Daoy (cell line): Measurements from ENCODE around the gene TUBB. TPM values are rescaled to one million over a fixed set of nuclear protein-coding genes. Genes with fewer than 3 reads are reported as not detected.
"Not testable (repeated sequence)": the region's sequence is repeated elsewhere in the genome, so short reads cannot be mapped to it uniquely, and the experiment has no call there.

Experiments used
- DNase-seq: peaks from one replicate; pipeline ENCODE4 v3.0.0-alpha.2; 2015; ENCODE audit warnings: low read depth
- total RNA-seq: library from RNA; depleted of rRNA; stranded (reverse); fragments of >200 nt; shearing (Covaris generic); gene quantifications from 2 replicates; pipeline ENCODE4 v1.2.3, GENCODE V29; 2014

Gene TUBB
- total RNA-seq, 1 experiment from 2014 or later = 1,355 TPM

DNA sequence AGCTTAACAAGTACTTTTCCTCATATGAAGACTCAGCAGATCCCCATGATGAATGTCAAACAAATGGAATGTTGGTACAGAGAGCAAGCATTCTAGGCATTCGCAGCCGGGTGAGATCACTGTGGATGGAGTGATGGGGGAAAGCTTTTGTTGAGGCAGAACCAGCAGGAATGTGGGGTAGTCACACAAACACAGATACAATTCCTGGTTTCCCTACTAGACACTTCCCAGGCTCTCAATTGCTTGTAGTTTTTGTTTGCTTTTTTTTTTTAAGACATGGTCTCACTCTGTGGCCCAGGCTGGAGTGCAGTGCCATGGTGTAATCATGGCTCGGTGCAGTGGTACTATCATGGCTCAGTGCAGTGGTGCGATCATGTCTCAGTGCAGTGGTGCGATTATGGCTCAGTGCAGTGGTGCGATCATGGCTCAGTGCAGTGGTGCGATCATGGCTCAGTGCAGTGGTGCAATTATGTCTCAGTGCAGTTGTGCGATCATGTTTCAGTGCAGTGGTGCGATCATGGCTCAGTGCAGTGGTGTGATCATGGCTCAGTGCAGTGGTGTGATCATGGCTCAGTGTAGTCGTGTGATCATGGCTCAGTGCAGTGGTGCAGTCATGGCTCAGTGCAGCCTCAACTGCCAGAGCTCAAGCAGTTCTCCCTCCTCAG, 39.6 kb downstream of the TUBB start:
- peak; percentile 97 for DNase-seq

DNA sequence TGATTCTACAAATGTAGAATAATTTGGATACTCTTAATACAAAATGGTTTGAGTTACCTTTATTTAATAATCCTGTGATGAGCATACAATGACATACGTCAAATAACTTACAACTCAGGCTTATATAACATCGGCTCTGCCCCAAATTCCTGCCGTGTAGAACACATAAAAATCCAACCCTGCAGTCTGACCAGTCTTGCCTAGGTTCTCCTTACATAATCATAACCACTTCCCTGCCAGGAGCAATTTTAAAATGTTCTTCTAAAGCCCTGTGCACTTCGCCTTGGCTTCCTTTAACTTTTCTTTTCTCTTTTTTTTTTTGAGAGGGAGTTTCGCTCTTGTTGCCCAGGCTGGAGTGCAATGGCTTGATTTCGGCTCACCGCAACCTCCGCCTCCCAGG, 40.4 kb downstream of the TUBB start:
- no peak for DNase-seq

DNA sequence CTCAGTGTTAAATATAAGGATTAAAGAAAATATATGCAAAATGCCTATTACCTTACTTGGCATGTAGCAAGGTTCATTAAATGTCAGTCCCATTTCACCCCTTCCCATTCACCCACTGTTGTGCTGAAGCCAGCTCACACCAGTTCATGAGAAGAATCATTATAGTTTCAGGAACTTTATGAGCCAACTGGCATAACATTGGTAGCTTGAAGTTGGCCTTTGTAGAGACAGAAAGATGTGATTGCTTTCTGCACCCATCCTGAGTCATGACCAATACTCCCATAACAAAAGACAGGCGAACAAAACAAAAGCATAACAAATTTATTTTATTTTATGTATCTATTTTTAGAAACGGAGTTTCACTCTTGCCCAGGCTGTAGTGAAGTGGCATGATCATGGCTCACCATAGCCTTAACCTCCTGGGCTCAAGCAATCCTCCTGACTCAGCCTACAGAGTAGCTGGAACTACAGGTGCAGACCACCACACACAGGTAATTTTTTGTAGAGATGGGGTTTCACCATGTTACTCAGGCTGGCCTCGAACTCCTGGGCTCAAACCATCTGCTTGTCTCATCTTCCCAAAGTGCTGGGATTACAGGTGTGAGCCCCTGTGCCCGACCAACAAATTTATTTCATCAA, 41.8 kb downstream of the TUBB start:
- DNase-seq = no peak

DNA sequence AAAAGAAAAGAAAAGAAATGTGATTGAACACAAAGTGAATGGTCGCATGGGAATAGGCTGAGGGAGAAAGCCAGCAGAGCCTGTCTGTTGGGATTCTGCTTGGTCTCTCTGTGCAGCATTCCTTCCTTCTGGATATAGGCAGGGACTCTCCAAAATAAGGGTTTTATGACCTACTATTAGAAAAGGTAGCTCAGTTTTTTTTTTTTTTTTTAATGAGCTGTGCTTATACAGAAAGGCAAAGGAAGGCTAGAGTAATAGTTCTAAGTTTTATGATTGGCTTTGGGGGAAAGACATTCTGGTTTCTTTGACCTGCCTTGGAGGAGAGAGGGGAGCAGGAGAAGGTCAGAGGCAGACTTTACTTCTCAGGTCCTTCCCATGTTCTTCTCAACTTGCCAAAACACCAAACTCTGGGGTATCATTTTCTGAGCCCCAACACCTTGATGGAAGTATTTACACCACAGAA, 43.0 kb downstream of the TUBB start:
- no peak for DNase-seq

DNA sequence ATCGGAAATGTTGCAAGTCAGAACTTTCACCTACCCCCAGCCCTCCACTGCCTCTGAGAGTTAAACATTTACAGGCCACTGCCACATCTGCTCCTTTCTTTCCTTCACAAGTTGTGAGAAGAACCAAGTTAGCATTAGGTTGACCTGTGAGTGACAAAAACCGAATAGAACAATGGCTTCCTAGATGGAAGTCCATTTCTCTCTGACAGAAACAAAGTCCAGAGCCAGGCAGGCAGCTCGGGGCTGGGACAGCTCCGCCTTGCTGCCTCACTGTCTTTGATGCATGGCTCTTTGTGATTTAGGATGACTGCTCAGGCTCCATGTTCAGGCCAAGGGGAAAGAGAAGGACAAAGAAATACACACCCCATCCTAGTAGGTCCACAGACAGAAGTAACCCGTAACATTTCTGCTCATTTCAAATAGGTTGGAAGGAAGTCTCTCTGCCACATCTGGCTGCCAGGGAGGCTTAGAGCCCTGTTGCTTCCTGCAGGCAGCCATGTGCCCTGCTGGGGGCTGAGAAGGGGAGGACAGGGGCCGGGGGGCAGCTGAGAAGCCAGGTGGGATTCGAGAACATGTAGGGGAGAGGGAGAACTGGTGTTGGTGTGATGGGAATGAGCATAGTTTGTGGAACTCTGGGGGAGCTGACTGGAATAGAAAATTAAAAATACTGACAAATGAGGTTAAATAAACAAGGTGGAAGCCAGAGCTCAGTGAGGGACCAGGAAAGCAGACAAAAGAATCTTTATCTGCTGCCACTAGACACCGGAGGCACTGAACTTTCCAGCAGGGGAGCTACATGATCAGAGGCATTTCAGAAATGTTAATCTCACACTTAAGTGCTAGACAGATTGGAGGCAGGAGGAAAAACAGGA, 43.7 kb downstream of the TUBB start:
- DNase-seq = peak; percentile 93

DNA sequence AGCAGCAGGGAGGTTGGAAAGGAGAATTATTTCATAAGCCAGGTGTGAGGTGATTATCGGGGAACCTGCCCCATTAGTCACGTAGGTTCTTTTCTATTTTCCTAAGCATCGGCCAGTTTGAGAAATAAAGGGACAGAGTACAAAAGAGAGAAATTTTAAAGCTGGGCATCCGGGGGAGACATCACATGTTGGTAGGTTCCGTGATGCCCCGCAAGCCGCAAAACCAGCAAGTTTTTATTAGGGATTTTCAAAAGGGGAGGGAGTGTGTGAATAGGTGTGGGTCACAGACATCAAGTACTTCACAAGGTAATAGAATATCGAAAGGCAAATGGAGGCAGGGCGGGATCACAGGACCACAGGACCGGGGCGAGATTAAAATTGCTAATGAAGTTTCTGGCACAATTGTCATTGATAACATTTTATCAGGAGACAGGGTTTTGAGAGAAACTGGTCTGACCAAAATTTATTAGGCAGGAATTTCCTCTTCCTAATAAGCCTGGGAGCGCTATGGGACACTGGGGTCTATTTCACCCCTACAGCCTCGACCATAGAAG, 44.4 kb downstream of the TUBB start:
- not testable (repeated sequence) for DNase-seq

DNA sequence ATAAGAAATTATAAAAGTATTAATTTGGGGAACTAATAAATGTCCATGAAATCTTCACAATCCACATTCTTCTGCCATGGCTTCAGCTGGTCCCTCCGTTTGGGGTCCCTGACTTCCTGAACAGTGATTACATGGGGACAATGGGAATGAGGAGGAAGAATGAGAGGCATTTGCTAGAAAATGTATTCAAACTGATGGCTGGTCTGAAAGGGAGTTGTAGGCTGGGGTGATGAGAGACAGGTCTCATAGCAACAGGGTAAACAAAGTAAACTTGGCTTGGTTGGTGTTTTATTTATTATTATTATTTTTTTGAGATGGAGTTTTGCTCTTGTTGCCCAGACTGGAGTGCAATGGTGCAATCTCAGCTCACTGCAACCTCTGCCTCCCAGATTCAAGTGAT, 45.3 kb downstream of the TUBB start:
- DNase-seq = not testable (repeated sequence)

DNA sequence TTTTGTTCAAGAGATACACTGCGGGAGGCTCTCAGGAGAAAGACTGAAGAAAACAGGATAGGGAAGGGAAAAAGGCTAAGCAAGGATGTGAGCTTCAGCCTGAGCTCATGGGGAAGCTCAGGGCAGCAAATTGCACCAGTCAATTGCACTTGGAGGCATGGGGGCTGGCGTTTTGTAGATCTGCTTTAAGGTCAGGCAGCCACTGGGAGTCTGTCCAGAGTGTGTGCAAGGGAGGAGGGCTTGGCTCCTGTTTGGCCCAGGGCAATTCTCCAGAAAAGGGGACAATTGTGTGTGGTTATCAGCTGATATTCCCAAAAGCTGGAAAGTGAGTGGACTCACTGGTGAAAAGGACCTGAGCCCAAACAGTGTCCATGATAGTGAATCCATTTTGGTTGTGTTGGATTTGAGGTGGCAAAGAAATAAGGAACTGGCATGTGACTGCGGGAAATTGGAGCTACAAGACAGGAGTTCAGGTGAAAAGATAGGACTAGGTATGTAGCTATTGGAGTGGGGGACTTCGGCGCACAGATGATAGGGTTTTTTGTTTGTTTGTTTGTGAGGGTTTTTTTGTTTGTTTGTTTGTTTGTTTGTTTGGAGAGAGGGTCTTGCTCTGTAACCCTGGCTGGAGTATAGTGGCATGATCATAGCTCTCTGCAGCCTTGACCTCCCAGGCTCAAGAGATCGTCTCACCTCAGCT, 46.5 kb downstream of the TUBB start:
- no peak for DNase-seq

DNA sequence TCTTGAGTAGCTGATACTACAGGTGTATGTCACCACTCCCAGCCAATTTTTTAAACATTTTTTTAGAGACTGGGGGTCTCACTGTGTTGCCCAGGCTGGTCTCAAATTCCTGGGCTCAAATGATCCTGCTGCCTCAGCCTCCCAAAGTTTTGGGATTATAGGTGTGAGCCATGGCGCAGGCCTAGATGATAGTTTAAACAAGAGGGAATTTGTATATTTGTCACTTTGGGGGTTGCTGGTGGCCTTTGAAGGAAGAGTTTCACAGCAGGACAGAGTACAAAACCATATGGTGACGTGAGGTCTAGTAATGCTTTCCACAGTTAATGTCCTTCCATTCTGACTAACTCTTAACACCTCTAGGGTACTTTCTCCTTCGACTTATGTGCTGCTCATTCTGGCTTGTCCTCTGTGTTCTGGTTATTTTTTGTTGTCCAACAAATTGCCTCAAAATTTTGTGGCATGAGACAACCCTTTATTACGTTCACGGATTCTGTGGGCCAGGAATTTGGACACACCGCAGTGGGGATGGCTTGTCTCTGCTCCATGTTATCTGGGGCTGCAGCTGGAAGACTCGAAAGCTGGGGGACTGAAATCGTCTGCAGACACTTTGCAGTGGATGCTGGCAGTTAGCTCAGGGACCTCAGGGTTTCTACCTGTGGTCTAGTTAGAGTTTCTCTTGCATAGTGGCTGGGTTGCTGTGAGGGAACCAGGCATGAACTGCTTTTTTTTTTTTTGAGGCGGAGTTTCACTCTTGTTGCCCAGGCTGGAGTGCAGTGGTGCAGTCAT, 47.2 kb downstream of the TUBB start:
- no peak for DNase-seq

DNA sequence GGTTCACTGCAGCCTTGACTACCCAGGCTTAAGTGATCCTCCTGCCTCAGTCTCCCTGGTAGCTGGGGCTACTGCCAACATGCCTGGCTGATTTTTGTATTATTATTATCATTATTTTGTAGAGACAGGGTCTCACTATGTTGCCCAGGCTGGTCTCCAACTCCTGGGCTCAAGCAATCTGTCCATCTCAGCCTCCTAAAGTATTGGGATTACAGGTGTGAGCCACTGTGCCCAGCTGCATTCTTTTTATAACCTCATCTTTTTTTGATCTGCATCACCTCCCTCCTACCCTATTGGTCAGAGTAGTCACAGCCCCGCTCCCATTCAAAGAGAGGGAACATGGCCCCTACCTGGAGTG, 47.8 kb downstream of the TUBB start:
- DNase-seq = no peak

DNA sequence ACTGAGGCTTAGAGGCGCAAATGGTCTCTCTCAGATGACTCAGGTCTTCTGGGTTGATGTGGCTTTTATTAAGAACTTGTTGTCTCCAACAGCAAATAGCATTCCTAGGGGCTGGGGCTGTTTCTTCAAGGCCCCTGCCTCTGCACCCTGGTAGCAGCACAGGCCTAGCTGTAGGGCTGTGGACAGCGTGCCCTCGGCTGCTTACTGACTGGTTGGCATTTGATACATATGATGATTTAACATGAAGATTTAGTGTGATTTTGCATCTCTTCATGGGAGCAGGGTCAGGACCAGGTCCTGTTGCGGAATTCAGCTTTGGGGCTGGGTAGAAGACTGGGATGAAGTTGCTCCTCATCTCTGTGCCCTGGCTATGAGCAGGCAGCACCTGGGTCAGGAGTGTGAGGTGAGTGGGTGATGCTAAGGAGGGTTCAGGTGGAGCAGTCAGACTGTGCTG, 48.5 kb downstream of the TUBB start:
- peak; percentile 48 for DNase-seq

DNA sequence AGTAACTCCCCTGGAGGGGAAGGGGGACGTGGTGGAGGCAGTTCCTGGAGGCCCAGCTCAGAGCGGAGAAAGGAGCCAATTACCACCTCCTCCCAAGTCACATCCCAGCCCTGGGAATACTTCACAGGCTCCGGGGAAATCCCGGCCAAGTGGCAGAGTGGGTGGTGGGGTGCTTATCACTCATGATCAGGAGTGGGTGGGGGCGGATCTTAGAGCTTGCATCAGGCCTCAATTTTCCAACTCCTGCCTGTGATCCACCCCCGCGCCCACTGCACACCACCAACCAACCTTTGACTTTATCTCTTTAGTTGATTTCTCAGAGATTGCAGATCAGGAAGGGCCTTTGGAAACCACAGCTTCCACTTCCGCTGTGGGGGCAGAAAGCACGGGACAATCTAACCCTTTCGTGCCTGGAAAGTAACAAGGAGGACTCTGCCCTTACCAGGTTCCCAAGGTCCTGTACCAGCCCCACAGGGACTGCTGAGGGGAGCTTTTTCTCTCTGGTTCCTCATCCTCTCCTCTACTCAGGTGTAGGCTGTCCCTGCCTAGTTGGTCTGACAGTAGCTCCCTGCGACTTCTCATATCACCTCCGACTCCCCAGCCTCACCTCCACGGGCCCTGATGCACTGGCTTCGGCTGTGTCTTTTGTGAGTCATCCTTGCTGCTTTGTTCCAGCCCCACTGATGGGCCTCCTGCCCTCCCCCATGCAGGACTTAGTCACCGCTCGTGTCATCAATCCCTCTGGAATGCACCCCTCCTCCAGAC, 49.1 kb downstream of the TUBB start:
- peak; percentile 99 for DNase-seq

DNA sequence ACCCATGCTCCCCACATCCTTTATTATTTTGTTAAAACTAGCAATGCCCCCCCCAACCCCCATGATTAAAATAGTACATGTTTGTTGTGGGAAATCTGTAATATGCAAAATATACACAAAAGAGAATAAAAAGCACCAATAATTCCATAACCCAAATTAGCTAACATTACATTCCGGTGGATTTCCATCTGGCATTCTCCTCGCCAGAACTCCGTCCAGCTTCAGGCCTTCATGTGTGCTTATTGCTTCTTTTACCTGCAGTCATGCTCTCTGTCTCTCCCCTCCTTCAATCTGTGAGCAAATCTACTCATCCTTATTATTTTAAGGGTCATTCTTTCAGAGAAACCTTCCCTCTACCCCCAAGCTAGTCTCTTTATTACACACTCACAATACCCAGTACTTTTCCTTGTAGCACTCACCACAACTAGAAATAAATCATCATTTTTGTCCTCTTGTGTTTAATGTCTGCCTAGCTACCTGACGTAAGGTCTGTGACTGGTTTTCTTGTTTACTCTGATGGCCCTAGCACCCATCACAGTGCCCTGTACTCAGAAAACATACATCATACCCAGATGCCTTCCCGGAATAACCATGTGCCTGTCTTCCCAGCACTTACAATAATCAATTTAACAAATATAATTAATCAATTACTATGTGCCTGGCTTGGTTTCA, 49.8 kb downstream of the TUBB start:
- DNase-seq = peak; percentile 57

DNA sequence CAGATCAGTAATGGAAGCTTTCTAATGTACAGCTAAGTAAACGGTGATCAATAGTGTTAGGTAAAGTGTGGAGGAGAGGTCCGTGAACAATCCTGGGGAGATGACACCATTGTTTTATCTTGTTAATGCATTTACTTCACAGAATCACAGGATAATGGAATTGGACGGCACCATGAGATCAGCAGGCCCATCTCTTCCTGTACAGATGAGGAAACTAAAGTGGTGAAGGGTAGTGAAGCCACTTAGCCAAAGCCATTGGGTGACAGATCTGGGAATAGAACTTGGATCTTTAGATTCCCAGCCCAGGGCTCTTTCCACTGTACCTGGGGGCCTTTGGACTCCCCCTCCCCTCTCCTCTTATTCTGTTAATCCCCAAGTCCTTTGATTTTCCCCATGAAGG, 50.4 kb downstream of the TUBB start:
- DNase-seq = no peak

DNA sequence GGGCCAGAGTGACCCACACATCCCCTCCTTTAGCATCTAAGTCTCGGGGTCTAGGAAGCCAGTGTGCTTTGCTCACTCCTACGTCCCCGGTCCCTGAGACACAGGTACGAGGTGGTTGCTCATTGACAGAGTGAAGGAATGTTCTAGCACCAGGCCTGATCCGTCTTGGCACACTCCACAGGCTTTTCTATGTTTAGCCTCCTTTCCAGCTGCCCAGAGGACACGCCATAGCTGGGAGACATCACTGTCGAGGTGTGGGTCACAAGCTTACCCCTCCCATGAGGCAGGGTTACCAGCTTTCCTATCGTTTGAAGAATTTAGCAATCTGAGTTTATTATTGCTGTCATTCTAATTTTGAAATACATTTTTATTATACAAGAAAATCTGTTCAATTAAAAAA, 54.5 kb downstream of the TUBB start:
- no peak for DNase-seq
